HG03175 (cell line): ENCODE results near the gene GOLGA2.
"Not testable (repeated sequence)": the region's sequence is repeated elsewhere in the genome, so short reads cannot be mapped to it uniquely, and the experiment has no call there.

ENCODE experiments used
- ATAC-seq: cut with Tn5 transposase; IDR thresholded peaks from one replicate; pipeline ENCODE4 v1.9.1; 2021; ENCODE audit warnings: mild to moderate bottlenecking, moderate library complexity; ENCODE audit not compliant: unreplicated experiment

Gene GOLGA2

GRCh38 chr9:128296340-128297220 lies 20.8 kb upstream of the GOLGA2 start:
- no peak for ATAC-seq

GRCh38 chr9:128294142-128294541 lies 18.3 kb upstream of the GOLGA2 start:
- ATAC-seq = no peak

GRCh38 chr9:128293091-128293490 lies 17.3 kb upstream of the GOLGA2 start:
- no peak for ATAC-seq

- ATAC-seq = no peak
Measured at GRCh38 chr9:128292009-128292408, 16.2 kb upstream of the GOLGA2 start.

GRCh38 chr9:128288273-128289004 lies 12.6 kb upstream of the GOLGA2 start:
- ATAC-seq = no peak

GRCh38 chr9:128286440-128286839 lies 10.6 kb upstream of the GOLGA2 start:
- ATAC-seq = no peak

- ATAC-seq = no peak
Measured at GRCh38 chr9:128285033-128285784, 9.4 kb upstream of the GOLGA2 start.

- no peak for ATAC-seq
Measured at GRCh38 chr9:128282500-128282899, 6.7 kb upstream of the GOLGA2 start.

- no peak for ATAC-seq
Measured at GRCh38 chr9:128280084-128280622, 4.3 kb upstream of the GOLGA2 start.

- not testable (repeated sequence) for ATAC-seq
Measured at GRCh38 chr9:128279088-128280073, 3.6 kb upstream of the GOLGA2 start.

GRCh38 chr9:128276574-128277270 lies 915 bp upstream of the GOLGA2 start:
- no peak for ATAC-seq

- peak; percentile 96 for ATAC-seq
Measured at GRCh38 chr9:128276008-128276573, 284 bp upstream of the GOLGA2 start, which contains the start of gene SWI5. TSS of gene SWI5 (plus strand) at chr9:128276276.

- ATAC-seq = no peak
Measured at GRCh38 chr9:128274245-128274644, 1.6 kb downstream of the GOLGA2 start.

- no peak for ATAC-seq
Measured at GRCh38 chr9:128271512-128271911, 4.3 kb downstream of the GOLGA2 start.

GRCh38 chr9:128271112-128271511 lies 4.7 kb downstream of the GOLGA2 start:
- ATAC-seq = no peak

- no peak for ATAC-seq
Measured at GRCh38 chr9:128266868-128267590, 8.8 kb downstream of the GOLGA2 start.

- no peak for ATAC-seq
Measured at GRCh38 chr9:128265348-128265847, 10.4 kb downstream of the GOLGA2 start.

- no peak for ATAC-seq
Measured at GRCh38 chr9:128262687-128263086, 13.1 kb downstream of the GOLGA2 start.
